DOHH2 (cell line): ENCODE results near the gene TSHZ2.

Experiments used
- H3F3A ChIP-seq: fragments of 200-600 bp; sonication (generic), shearing (Covaris generic); 2 replicates; pipeline ENCODE4 v1.6.0; 2016; ENCODE audit warnings: antibody characterized with exemption, mild to moderate bottlenecking; ENCODE audit not compliant: control insufficient read depth, insufficient read depth
- H3K27ac ChIP-seq: fragments of 200-600 bp; sonication (generic); 2 replicates; pipeline ENCODE4 v1.5.1; 2014; ENCODE audit warnings: low read depth, mild to moderate bottlenecking, low read length, moderate library complexity
- H3K27me3 ChIP-seq: fragments of 200-600 bp; sonication (generic); 2 replicates; pipeline ENCODE4 v1.6.1; 2014; ENCODE audit warnings: mild to moderate bottlenecking, low read length, mixed read lengths; ENCODE audit not compliant: control insufficient read depth
- H3K36me3 ChIP-seq: fragments of 200-600 bp; sonication (generic); 2 replicates; pipeline ENCODE4 v1.6.1; 2014; ENCODE audit warnings: mild to moderate bottlenecking, low read length, moderate library complexity, mixed read lengths; ENCODE audit not compliant: control insufficient read depth
- H3K4me1 ChIP-seq: fragments of 200-600 bp; sonication (generic); 2 replicates; pipeline ENCODE4 v1.6.1; 2014; ENCODE audit warnings: mild to moderate bottlenecking, low read length, mixed read lengths; ENCODE audit not compliant: control insufficient read depth
- H3K4me2 ChIP-seq: fragments of 200-600 bp; sonication (generic); 2 replicates; pipeline ENCODE4 v1.6.0; 2014; ENCODE audit warnings: mild to moderate bottlenecking, low read length, moderate library complexity
- H3K4me3 ChIP-seq: fragments of 200-600 bp; sonication (generic); 2 replicates; pipeline ENCODE4 v1.5.1; 2014; ENCODE audit warnings: mild to moderate bottlenecking, low read length, mixed read lengths
- H3K79me2 ChIP-seq: fragments of 200-600 bp; sonication (generic); 2 replicates; pipeline ENCODE4 v1.6.1; 2014; ENCODE audit warnings: mild to moderate bottlenecking, low read length, mixed read lengths; ENCODE audit not compliant: control insufficient read depth
- H3K9me2 ChIP-seq: fragments of 200-600 bp; sonication (generic); replicated peaks from 2 replicates; pipeline ENCODE4 v1.6.1; 2014; ENCODE audit warnings: mild to moderate bottlenecking, low read length, mixed read lengths; ENCODE audit not compliant: control insufficient read depth
- H3K9me3 ChIP-seq: fragments of 200-600 bp; sonication (generic); 2 replicates; pipeline ENCODE4 v1.6.1; 2014; ENCODE audit warnings: antibody characterized with exemption, low read length, mixed read lengths; ENCODE audit not compliant: control insufficient read depth, insufficient read depth
- H4K20me1 ChIP-seq: fragments of 200-600 bp; sonication (generic); 2 replicates; pipeline ENCODE4 v1.6.0; 2014; ENCODE audit warnings: low read depth, mild to moderate bottlenecking, antibody characterized with exemption, low read length, moderate library complexity; ENCODE audit not compliant: control insufficient read depth, insufficient read depth
- CTCF ChIP-seq: fragments of 200-600 bp; sonication (generic); IDR thresholded peaks from one replicate; pipeline ENCODE4 v1.5.1; 2014; ENCODE audit warnings: antibody characterized with exemption, mild to moderate bottlenecking, low read depth, low read length; ENCODE audit not compliant: poor library complexity, severe bottlenecking
- EZH2phosphoT487 ChIP-seq: fragments of 200-600 bp; sonication (generic); IDR thresholded peaks from 2 replicates; pipeline ENCODE4 v1.6.1; 2017; ENCODE audit warnings: borderline replicate concordance, mild to moderate bottlenecking, antibody characterized with exemption, low read length, moderate library complexity, mixed read lengths

Gene TSHZ2

GRCh38 chr20:53439616-53440015 lies 467.5 kb downstream of the TSHZ2 start:
- Histone ChIP-seq H3K9me3 (no peaks in the 10 kb centered on the region), H4K20me1 (no peaks in the 10 kb centered on the region), H3K27me3 (no peaks in the 10 kb centered on the region), H3K4me1 (no peaks in the 10 kb centered on the region), H3K36me3 (no peaks in the 10 kb centered on the region), H3K4me2 (no peak overlapping the region), H3F3A (no peaks in the 10 kb centered on the region), H3K4me3 (no peak overlapping the region), H3K79me2 (no peaks in the 10 kb centered on the region), H3K9me2 (no peaks in the 10 kb centered on the region), H3K27ac (no peak overlapping the region)
- no peak for TF ChIP-seq EZH2phosphoT487
- TF ChIP-seq CTCF: no peak

GRCh38 chr20:53444401-53445149 lies 472.4 kb downstream of the TSHZ2 start:
- no peaks in the 10 kb centered on the region for H3K79me2 ChIP-seq
- H3K36me3 ChIP-seq: no peaks in the 10 kb centered on the region
- H3K4me2 ChIP-seq: no peak overlapping the region
- H3K9me2 ChIP-seq: no peaks in the 10 kb centered on the region
- TF ChIP-seq CTCF: no peak
- TF ChIP-seq EZH2phosphoT487: no peak
- no peak overlapping the region for H3K4me3 ChIP-seq
- no peak overlapping the region for H3K27ac ChIP-seq
- H3K4me1 ChIP-seq: no peaks in the 10 kb centered on the region
- H4K20me1 ChIP-seq: no peaks in the 10 kb centered on the region
- no peaks in the 10 kb centered on the region for H3F3A ChIP-seq
- peaks cover 19% of the 10 kb centered on the region for H3K9me3 ChIP-seq
- H3K27me3 ChIP-seq: no peaks in the 10 kb centered on the region

- H3K27me3 ChIP-seq: no peaks in the 10 kb centered on the region
- H4K20me1 ChIP-seq: no peaks in the 10 kb centered on the region
- no peak overlapping the region for H3K27ac ChIP-seq
- H3K4me1 ChIP-seq: no peaks in the 10 kb centered on the region
- H3K79me2 ChIP-seq: no peaks in the 10 kb centered on the region
- H3K36me3 ChIP-seq: no peaks in the 10 kb centered on the region
- no peak overlapping the region for H3K4me2 ChIP-seq
- no peaks in the 10 kb centered on the region for H3K9me2 ChIP-seq
- H3K9me3 ChIP-seq: peaks cover 19% of the 10 kb centered on the region
- H3F3A ChIP-seq: no peaks in the 10 kb centered on the region
- H3K4me3 ChIP-seq: no peak overlapping the region
- TF ChIP-seq CTCF: no peak
- TF ChIP-seq EZH2phosphoT487: no peak
Observed at GRCh38 chr20:53445321-53445731, 473.2 kb downstream of the TSHZ2 start.
